Measurements from ENCODE around the gene KNOP1. TPM values are rescaled to one million over a fixed set of nuclear protein-coding genes. Genes with fewer than 3 reads are reported as not detected.

KNOP1 gene
- total RNA-seq, 1 experiment from 2014 or later = 65.0 TPM

DNA sequence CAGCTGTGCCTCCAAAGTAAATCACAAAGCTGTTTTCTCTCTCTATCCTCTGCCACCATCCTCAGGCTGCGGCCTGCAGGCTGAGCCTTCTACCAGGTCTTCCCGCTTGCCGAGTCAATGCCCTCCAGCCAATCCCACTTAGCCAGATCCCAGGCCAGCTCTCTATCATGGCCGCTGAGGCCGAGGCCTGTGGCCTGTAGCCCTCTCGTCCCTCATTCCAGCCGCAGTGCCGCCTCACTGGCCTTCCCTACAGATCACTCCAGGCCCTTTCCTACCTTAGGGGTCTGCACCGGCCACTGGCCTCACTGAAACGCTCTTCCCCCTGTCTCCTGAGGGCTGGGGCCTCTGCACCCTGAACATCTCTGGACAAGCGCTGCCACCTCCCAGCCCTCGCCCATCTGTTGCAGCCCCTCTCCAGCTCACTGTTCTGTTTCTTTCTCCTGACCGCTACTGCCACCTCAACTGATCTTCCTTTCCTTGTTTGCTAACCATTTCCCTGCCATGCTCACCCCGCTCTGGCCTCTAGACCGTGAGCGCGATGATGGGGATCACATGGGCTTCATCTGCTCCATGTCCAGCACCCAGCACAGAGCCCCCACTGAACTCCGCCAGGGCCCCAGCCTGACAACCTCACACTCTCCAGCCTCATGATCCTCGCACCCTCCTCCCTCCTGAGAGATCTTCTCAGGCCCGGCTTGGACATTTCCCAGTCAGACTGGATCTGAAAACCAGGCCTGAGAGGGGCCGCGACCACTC, 8.5 kb downstream of the KNOP1 start:
- no peaks in the 10 kb centered on the region for H3K9me3 ChIP-seq (ENCODE audit: low read depth, low read length, poor library complexity, severe bottlenecking)
- no peak overlapping the region for H3K4me3 ChIP-seq (ENCODE audit: low read depth, low read length, poor library complexity, severe bottlenecking)
- POLR2A ChIA-PET (ENCODE audit: low non-redundant PET) = no interaction called here
- no peaks in the 10 kb centered on the region for H3K27me3 ChIP-seq (replicated peaks; ENCODE audit: insufficient read depth, low read depth, low read length, poor library complexity)
- peaks cover 65% of the 10 kb centered on the region for H3K36me3 ChIP-seq (ENCODE audit: insufficient read depth, low read length, poor library complexity, severe bottlenecking)
- no peak for TF ChIP-seq EZH2 (IDR thresholded peaks at IDR 0.05; ENCODE audit: borderline replicate concordance, low read depth, low read length, poor library complexity, severe bottlenecking)
- TF ChIP-seq, protein P1, sequence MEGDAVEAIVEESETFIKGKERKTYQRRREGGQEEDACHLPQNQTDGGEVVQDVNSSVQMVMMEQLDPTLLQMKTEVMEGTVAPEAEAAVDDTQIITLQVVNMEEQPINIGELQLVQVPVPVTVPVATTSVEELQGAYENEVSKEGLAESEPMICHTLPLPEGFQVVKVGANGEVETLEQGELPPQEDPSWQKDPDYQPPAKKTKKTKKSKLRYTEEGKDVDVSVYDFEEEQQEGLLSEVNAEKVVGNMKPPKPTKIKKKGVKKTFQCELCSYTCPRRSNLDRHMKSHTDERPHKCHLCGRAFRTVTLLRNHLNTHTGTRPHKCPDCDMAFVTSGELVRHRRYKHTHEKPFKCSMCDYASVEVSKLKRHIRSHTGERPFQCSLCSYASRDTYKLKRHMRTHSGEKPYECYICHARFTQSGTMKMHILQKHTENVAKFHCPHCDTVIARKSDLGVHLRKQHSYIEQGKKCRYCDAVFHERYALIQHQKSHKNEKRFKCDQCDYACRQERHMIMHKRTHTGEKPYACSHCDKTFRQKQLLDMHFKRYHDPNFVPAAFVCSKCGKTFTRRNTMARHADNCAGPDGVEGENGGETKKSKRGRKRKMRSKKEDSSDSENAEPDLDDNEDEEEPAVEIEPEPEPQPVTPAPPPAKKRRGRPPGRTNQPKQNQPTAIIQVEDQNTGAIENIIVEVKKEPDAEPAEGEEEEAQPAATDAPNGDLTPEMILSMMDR (conservative IDR thresholded peaks at IDR 0.05; ENCODE audit: low read depth, low read length) = no peak
- intact Hi-C loops (cut with micrococcal nuclease; ENCODE audit: unreplicated experiment) = no loop called here
- CTCF ChIA-PET = no interaction called here
- H3K4me1 ChIP-seq (ENCODE audit: insufficient read depth, low read length, poor library complexity, severe bottlenecking) = no peaks in the 10 kb centered on the region
- no peak for DNase-seq (ENCODE audit: low spot score)
- H3K27ac ChIP-seq (ENCODE audit: low read depth, low read length, poor library complexity, severe bottlenecking) = no peak overlapping the region
- no TSS peak for BruUV-seq (replicated peaks)

GRCh38 chr16:19708296-19709205, 9.5 kb downstream of the KNOP1 start:
- POLR2A ChIA-PET (ENCODE audit: low non-redundant PET) = no interaction called here

DNA sequence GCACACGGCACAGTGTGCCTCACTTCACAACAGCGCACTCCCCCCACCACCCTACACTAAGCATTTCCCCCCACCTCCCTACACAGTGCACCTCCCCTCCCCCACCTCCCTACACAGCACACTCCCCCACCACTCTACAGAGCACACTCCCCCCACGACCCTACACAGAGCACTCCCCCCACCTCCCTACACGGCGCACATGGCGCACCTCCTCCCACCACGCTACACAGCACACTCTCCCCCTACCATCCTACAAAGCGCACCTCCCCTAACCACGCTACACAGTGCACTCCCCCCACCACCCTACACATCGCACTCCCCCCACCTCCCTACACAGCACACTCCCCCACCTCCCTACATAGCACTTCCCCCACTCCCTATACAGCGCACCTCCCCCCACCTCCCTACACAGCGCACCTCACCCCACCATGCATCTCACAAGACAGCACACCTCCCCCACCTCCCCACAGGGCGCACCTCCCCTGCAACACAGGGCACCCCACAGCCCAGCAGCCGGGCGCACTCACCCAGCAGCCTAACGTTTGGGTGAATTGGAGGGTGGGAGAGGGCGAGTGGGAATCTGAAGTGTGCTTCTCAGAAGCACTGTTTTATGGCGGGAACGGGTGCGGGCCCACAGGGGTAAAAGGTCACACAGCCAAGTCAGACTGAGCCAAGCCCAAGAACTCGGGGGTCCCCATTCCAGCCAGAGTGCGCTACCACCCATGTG, 10.3 kb downstream of the KNOP1 start:
- POLR2A ChIA-PET (ENCODE audit: low non-redundant PET) = no interaction called here

More at GRCh38 chr16:19708296-19709205, 9.5 kb downstream of the KNOP1 start:
- no TSS peak for BruUV-seq (replicated peaks)
- H3K27me3 ChIP-seq (replicated peaks; ENCODE audit: insufficient read depth, low read depth, low read length, poor library complexity) = no peaks in the 10 kb centered on the region
- CTCF ChIA-PET = no interaction called here
- H3K4me3 ChIP-seq (ENCODE audit: low read depth, low read length, poor library complexity, severe bottlenecking) = no peak overlapping the region
- no peak for DNase-seq (ENCODE audit: low spot score)
- no peak overlapping the region for H3K27ac ChIP-seq (ENCODE audit: low read depth, low read length, poor library complexity, severe bottlenecking)
- peaks cover 63% of the 10 kb centered on the region for H3K36me3 ChIP-seq (ENCODE audit: insufficient read depth, low read length, poor library complexity, severe bottlenecking)
- intact Hi-C loops (cut with micrococcal nuclease; ENCODE audit: unreplicated experiment) = no loop called here
- no peaks in the 10 kb centered on the region for H3K4me1 ChIP-seq (ENCODE audit: insufficient read depth, low read length, poor library complexity, severe bottlenecking)
- TF ChIP-seq, protein P1 (conservative IDR thresholded peaks at IDR 0.05; ENCODE audit: low read depth, low read length) = no peak
- TF ChIP-seq EZH2 (IDR thresholded peaks at IDR 0.05; ENCODE audit: borderline replicate concordance, low read depth, low read length, poor library complexity, severe bottlenecking) = no peak
- no peaks in the 10 kb centered on the region for H3K9me3 ChIP-seq (ENCODE audit: low read depth, low read length, poor library complexity, severe bottlenecking)

More for the DNA sequence above, 10.3 kb downstream of the KNOP1 start:
- Histone ChIP-seq H3K27ac (ENCODE audit: low read depth, low read length, poor library complexity, severe bottlenecking) (no peak overlapping the region), H3K27me3 (replicated peaks; ENCODE audit: insufficient read depth, low read depth, low read length, poor library complexity) (no peaks in the 10 kb centered on the region), H3K36me3 (ENCODE audit: insufficient read depth, low read length, poor library complexity, severe bottlenecking) (peaks cover 61% of the 10 kb centered on the region), H3K4me1 (ENCODE audit: insufficient read depth, low read length, poor library complexity, severe bottlenecking) (no peaks in the 10 kb centered on the region), H3K9me3 (ENCODE audit: low read depth, low read length, poor library complexity, severe bottlenecking) (no peaks in the 10 kb centered on the region), H3K4me3 (ENCODE audit: low read depth, low read length, poor library complexity, severe bottlenecking) (no peak overlapping the region)
- no TSS peak for BruUV-seq (replicated peaks)
- DNase-seq (ENCODE audit: low spot score) = no peak
- CTCF ChIA-PET = no interaction called here
- intact Hi-C loops (cut with micrococcal nuclease; ENCODE audit: unreplicated experiment) = no loop called here
- TF ChIP-seq, protein P1 (conservative IDR thresholded peaks at IDR 0.05; ENCODE audit: low read depth, low read length) = no peak

All from A673 (cell line).